ENCODE data around the gene DDX49.

- TF ChIP-seq, protein P1, sequence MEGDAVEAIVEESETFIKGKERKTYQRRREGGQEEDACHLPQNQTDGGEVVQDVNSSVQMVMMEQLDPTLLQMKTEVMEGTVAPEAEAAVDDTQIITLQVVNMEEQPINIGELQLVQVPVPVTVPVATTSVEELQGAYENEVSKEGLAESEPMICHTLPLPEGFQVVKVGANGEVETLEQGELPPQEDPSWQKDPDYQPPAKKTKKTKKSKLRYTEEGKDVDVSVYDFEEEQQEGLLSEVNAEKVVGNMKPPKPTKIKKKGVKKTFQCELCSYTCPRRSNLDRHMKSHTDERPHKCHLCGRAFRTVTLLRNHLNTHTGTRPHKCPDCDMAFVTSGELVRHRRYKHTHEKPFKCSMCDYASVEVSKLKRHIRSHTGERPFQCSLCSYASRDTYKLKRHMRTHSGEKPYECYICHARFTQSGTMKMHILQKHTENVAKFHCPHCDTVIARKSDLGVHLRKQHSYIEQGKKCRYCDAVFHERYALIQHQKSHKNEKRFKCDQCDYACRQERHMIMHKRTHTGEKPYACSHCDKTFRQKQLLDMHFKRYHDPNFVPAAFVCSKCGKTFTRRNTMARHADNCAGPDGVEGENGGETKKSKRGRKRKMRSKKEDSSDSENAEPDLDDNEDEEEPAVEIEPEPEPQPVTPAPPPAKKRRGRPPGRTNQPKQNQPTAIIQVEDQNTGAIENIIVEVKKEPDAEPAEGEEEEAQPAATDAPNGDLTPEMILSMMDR (IDR thresholded peaks at IDR 0.05): no peak
- no peak for TF ChIP-seq POLR2A (IDR thresholded peaks at IDR 0.05)
Observed at GRCh38 chr19:18896421-18896841, 23.1 kb upstream of the DDX49 start.
